HL-60 (cell line): ENCODE measurements around the gene PDPN.

Experiments
- DNase-seq, 2 experiments: peaks; one replicate each; pipeline ENCODE4 v3.0.0-alpha.2; 2010 to 2020; ENCODE audit warnings: low read depth in 1 of 2, low spot score in 1 of 2
- H3K27ac ChIP-seq: fragments of 250-450 bp; sonication (Bioruptor Pico); replicated peaks from 2 replicates; pipeline ENCODE4 v1.5.1; 2020; ENCODE audit warnings: mild to moderate bottlenecking, moderate library complexity
- H3K27me3 ChIP-seq: fragments of 250-450 bp; sonication (Bioruptor Pico); 2 replicates; pipeline ENCODE4 v1.5.1; 2021; ENCODE audit warnings: mild to moderate bottlenecking, moderate library complexity; ENCODE audit not compliant: insufficient read depth, poor library complexity, severe bottlenecking
- H3K4me3 ChIP-seq: replicated peaks from 2 replicates; pipeline ENCODE4 v1.5.1; 2011; ENCODE audit warnings: mild to moderate bottlenecking, control low read depth, low read length; ENCODE audit not compliant: insufficient read depth
- GABPA ChIP-seq: IDR thresholded peaks from 2 replicates; pipeline ENCODE4 v1.6.1; 2012; ENCODE audit warnings: low read depth
- POLR2AphosphoS5 ChIP-seq: IDR thresholded peaks from 2 replicates; pipeline ENCODE4 v1.6.1; 2012; ENCODE audit warnings: low read depth
- SPI1 ChIP-seq: IDR thresholded peaks from 2 replicates; pipeline ENCODE4 v1.6.1; 2012; ENCODE audit warnings: low read depth, mild to moderate bottlenecking, borderline replicate concordance
- TF ChIP-seq, protein P1 (sequence below): IDR thresholded peaks from 2 replicates; pipeline ENCODE4 v1.6.1; 2012; ENCODE audit warnings: low read depth; ENCODE audit not compliant: insufficient replicate concordance
- TF ChIP-seq, protein P2 (sequence below): IDR thresholded peaks from one replicate; pipeline ENCODE4 v1.5.1; 2011; ENCODE audit warnings: low read length, control low read depth, inconsistent platforms; ENCODE audit not compliant: insufficient read depth

PDPN gene

DNA sequence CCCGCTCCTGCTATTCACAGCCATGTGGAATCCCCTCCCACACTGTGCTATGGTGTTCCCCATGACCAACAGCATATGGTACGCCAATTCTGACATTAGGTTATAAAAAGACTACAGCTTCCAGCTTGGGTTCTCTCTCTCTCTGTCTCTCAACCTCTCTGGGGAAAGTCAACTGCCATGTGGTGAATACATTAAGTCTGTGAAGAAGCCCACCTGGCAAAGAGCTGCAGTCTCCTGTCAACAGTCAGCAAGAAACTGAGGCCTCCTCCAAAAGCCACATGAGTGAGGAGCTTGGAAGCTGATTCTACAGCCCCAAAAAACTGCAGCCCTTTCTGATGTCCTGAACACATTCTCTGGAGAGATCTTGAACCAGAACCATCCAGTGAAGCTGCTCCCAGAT, 44.8 kb upstream of the PDPN start:
- Histone ChIP-seq H3K4me3 (no peak overlapping the region), H3K27ac (no peak overlapping the region), H3K27me3 (no peaks in the 10 kb centered on the region)
- TF ChIP-seq GABPA (no peak), POLR2AphosphoS5 (no peak), SPI1 (no peak)
- TF ChIP-seq, protein P1, sequence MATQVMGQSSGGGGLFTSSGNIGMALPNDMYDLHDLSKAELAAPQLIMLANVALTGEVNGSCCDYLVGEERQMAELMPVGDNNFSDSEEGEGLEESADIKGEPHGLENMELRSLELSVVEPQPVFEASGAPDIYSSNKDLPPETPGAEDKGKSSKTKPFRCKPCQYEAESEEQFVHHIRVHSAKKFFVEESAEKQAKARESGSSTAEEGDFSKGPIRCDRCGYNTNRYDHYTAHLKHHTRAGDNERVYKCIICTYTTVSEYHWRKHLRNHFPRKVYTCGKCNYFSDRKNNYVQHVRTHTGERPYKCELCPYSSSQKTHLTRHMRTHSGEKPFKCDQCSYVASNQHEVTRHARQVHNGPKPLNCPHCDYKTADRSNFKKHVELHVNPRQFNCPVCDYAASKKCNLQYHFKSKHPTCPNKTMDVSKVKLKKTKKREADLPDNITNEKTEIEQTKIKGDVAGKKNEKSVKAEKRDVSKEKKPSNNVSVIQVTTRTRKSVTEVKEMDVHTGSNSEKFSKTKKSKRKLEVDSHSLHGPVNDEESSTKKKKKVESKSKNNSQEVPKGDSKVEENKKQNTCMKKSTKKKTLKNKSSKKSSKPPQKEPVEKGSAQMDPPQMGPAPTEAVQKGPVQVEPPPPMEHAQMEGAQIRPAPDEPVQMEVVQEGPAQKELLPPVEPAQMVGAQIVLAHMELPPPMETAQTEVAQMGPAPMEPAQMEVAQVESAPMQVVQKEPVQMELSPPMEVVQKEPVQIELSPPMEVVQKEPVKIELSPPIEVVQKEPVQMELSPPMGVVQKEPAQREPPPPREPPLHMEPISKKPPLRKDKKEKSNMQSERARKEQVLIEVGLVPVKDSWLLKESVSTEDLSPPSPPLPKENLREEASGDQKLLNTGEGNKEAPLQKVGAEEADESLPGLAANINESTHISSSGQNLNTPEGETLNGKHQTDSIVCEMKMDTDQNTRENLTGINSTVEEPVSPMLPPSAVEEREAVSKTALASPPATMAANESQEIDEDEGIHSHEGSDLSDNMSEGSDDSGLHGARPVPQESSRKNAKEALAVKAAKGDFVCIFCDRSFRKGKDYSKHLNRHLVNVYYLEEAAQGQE = no peak
- TF ChIP-seq, protein P2, sequence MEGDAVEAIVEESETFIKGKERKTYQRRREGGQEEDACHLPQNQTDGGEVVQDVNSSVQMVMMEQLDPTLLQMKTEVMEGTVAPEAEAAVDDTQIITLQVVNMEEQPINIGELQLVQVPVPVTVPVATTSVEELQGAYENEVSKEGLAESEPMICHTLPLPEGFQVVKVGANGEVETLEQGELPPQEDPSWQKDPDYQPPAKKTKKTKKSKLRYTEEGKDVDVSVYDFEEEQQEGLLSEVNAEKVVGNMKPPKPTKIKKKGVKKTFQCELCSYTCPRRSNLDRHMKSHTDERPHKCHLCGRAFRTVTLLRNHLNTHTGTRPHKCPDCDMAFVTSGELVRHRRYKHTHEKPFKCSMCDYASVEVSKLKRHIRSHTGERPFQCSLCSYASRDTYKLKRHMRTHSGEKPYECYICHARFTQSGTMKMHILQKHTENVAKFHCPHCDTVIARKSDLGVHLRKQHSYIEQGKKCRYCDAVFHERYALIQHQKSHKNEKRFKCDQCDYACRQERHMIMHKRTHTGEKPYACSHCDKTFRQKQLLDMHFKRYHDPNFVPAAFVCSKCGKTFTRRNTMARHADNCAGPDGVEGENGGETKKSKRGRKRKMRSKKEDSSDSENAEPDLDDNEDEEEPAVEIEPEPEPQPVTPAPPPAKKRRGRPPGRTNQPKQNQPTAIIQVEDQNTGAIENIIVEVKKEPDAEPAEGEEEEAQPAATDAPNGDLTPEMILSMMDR = no peak
- DNase-seq = no peak

DNA sequence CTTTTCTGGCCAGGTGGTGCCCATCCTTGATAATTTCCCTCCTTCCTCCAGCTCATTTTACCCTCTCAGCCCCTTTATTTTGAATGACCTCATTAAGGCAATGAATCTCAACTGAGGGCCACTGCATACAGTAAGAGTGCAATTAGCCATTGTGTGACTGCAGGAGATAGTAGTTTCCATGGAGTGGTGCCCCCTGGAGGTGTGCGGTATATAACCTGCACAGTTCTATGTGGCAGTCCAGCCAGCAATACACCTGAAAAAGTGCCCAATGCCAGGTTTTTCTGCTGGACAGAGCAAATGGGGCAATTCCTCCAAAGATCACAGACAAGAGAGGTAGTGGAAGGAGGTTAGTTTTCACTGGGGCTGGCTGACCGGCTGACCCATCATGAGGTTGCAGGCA, 43.9 kb upstream of the PDPN start:
- no peak for DNase-seq
- Histone ChIP-seq H3K27me3 (no peaks in the 10 kb centered on the region), H3K4me3 (no peak overlapping the region), H3K27ac (no peak overlapping the region)
- TF ChIP-seq, protein P1 = no peak
- TF ChIP-seq GABPA = no peak
- no peak for TF ChIP-seq SPI1
- no peak for TF ChIP-seq POLR2AphosphoS5
- TF ChIP-seq, protein P2 = no peak

DNA sequence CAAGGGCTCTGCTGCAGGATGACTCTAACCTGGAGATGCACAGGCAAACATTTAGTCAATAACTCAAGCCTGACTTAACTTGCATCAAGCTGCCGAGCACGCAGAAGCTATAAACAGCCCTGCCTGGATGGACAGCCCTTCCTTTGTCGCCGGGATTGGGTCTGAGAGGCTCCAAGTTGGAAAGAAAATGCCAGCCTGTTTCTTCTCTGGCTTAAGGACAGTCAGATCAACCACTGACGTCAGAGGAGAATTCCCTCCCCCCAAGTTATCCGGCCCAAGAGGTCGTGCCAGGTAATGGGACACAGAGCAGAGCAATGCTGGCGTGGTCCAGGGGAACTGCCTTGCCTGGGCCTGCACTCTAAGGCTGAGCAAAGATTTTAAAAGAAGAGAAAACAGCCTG, 42.8 kb upstream of the PDPN start:
- no peak for TF ChIP-seq POLR2AphosphoS5
- TF ChIP-seq SPI1 = no peak
- TF ChIP-seq GABPA = no peak
- TF ChIP-seq, protein P2 = no peak
- TF ChIP-seq, protein P1 = no peak
- Histone ChIP-seq H3K27ac (no peak overlapping the region), H3K4me3 (no peak overlapping the region), H3K27me3 (no peaks in the 10 kb centered on the region)
- no peak for DNase-seq
